K562 (cell line): ENCODE results near the gene CLDN15. TPM values are rescaled to one million over a fixed set of nuclear protein-coding genes. Genes with fewer than 3 reads are reported as not detected.
A peak's percentile ranks its signal among the peaks of the same experiment; 100 is the strongest.

Source experiments
- ESRRB ChIP-seq: fragments of 250-450 bp; sonication (Bioruptor Pico); IDR thresholded peaks from 2 replicates; pipeline ENCODE4 v1.5.0; 2020; ENCODE audit warnings: mild to moderate bottlenecking, moderate library complexity, borderline replicate concordance
- FOXJ3 ChIP-seq: sonication (generic); formaldehyde crosslinking; IDR thresholded peaks from 2 replicates; pipeline ENCODE4 v1.4.0; 2020; ENCODE audit warnings: mild to moderate bottlenecking, missing genetic modification reagents
- GATAD2A ChIP-seq: fragments of 450-650 bp; IDR thresholded peaks from 2 replicates; pipeline ENCODE4 v1.6.1; 2017
- NBN ChIP-seq: fragments of 450-650 bp; IDR thresholded peaks from 2 replicates; pipeline ENCODE4 v1.6.1; 2016; ENCODE audit warnings: low read depth, mild to moderate bottlenecking
- NCOA1 ChIP-seq: fragments of 450-650 bp; IDR thresholded peaks from 2 replicates; pipeline ENCODE4 v1.6.1; 2016; ENCODE audit warnings: low read depth
- SIX5 ChIP-seq, 2 experiments: IDR thresholded peaks; 2 replicates each; pipeline ENCODE4 v1.6.1; 2011; ENCODE audit warnings: low read length in 2 of 2, borderline replicate concordance in 1 of 2, low read depth in 1 of 2, mild to moderate bottlenecking in 1 of 2, moderate library complexity in 1 of 2; ENCODE audit not compliant: insufficient read depth in 1 of 2
- ZBTB40 ChIP-seq, 2 experiments: fragments of 450-650 bp in 1 of 2; sonication (generic) in 1 of 2; formaldehyde crosslinking in 1 of 2; IDR thresholded peaks; 2 replicates each; pipeline versions ENCODE4 v1.7.1 to v1.9.0; 2016 to 2022; ENCODE audit warnings: inconsistent platforms in 1 of 2, mild to moderate bottlenecking in 1 of 2, missing genetic modification reagents in 1 of 2
- ZNF274 ChIP-seq: IDR thresholded peaks from 2 replicates; pipeline ENCODE4 v1.6.1; 2011; ENCODE audit warnings: low read depth, mild to moderate bottlenecking, low read length, moderate library complexity, borderline replicate concordance
- polyA plus RNA-seq, 8 experiments: library from polyadenylated mRNA; depleted of rRNA in 4 of 8; stranded (reverse) in 5 of 8; unstranded in 3 of 8; fragments of >200 nt; fragmentation: Nextera tagmentation in 2 of 8; fragmentation: Illumina TruSeq in 1 of 8; extraction: Ambion mirVana in 2 of 8; extraction: Trizol in 1 of 8; gene quantifications; 2 replicates each; pipeline versions ENCODE4 v1.2.1 to v1.2.3, GENCODE V29; 2011 to 2014; ENCODE audit warnings: inconsistent platforms in 1 of 8, missing spikeins in 1 of 8
- total RNA-seq, 7 experiments: library from RNA; depleted of rRNA in 6 of 7; stranded (reverse); fragments of >200 nt in 6 of 7; fragmentation: Illumina TruSeq in 2 of 7; extraction: Trizol in 2 of 7; gene quantifications; 2 replicates each; pipeline versions ENCODE4 v1.2.1 to v1.2.3, GENCODE V29; 2011 to 2021; ENCODE audit warnings: low replicate concordance in 1 of 7
- TF ChIP-seq, protein P1 (sequence below), 2 experiments: fragments of 450-650 bp; formaldehyde crosslinking in 1 of 2; IDR thresholded peaks; 2 replicates each; pipeline versions ENCODE4 v1.4.0 to v1.6.1; 2014 to 2020; ENCODE audit warnings: mild to moderate bottlenecking in 2 of 2, borderline replicate concordance in 1 of 2, low read depth in 1 of 2

The CLDN15 gene
- total and polyA plus RNA-seq, 9 of the 15 experiments (the other 6 are each of a cell fraction or from before 2014, with no cell fraction given): 0.32 to 14.5 (median 7.4) TPM

DNA sequence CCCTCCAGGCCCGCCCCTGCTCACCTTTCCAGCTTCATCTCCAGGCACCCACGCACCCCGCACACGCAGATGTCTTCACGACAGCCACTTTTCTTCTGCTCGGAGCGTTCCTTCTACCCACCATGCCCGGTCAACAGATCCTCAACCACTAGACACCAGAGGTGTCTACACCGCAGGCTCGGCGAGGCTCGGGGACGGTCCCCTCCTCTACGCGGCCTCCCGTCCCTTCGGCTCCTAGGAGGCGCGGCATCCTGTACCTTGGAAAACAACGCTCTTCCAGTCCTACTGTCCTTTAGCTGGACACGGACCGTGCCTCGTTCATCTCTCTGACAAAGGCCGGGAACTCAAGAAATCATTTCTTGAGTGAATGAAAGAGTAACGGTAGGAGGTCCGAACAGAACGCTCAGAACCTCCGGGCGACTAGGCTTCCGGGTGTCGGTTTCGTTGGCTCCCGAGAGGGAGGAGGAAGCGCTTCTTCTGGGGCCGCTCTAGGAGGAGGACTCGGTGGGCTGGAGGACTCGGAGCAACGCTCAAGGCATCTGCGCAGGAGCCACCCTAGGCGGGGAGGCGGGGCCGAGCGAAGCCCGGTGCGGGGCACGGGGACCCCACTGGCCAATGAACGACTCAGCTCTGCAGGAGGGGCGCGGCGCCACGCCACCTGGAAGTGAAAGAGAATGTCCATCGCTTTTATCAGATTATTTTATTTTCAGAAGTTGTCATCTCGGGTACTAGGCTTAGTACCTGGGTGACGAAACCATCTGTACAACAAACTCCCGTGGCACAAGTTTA, 14.5 kb upstream of the CLDN15 start (continued):
- TF ChIP-seq NCOA1 (0 out of 2 replicates have a peak, but pooled peaks have one; percentile 29), SIX5 (IDR thresholded peaks at IDR 0.05; ENCODE audit: borderline replicate concordance in 1 of 2, insufficient read depth in 1 of 2, low read depth in 1 of 2, low read length in 2 of 2) (no peak), FOXJ3 (CRISPR knock-in tag) (no peak), GATAD2A (no peak), ESRRB (no peak), NBN (peak; percentile 62), ZBTB40 (IDR thresholded peaks at IDR 0.05) (peak; percentile 86), ZBTB40 (CRISPR knock-in tag; IDR thresholded peaks at IDR 0.05) (no peak), ZNF274 (no peak)
- TF ChIP-seq, protein P1, sequence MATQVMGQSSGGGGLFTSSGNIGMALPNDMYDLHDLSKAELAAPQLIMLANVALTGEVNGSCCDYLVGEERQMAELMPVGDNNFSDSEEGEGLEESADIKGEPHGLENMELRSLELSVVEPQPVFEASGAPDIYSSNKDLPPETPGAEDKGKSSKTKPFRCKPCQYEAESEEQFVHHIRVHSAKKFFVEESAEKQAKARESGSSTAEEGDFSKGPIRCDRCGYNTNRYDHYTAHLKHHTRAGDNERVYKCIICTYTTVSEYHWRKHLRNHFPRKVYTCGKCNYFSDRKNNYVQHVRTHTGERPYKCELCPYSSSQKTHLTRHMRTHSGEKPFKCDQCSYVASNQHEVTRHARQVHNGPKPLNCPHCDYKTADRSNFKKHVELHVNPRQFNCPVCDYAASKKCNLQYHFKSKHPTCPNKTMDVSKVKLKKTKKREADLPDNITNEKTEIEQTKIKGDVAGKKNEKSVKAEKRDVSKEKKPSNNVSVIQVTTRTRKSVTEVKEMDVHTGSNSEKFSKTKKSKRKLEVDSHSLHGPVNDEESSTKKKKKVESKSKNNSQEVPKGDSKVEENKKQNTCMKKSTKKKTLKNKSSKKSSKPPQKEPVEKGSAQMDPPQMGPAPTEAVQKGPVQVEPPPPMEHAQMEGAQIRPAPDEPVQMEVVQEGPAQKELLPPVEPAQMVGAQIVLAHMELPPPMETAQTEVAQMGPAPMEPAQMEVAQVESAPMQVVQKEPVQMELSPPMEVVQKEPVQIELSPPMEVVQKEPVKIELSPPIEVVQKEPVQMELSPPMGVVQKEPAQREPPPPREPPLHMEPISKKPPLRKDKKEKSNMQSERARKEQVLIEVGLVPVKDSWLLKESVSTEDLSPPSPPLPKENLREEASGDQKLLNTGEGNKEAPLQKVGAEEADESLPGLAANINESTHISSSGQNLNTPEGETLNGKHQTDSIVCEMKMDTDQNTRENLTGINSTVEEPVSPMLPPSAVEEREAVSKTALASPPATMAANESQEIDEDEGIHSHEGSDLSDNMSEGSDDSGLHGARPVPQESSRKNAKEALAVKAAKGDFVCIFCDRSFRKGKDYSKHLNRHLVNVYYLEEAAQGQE (IDR thresholded peaks at IDR 0.05; ENCODE audit: borderline replicate concordance): peak; percentile 82
- TF ChIP-seq, protein P1 (CRISPR knock-in tag; IDR thresholded peaks at IDR 0.05; ENCODE audit: low read depth): no peak
